Left ventricle myocardium inferior (tissue), 1 donor: ENCODE measurements around the gene TIMM23. TPM values are rescaled to one million over a fixed set of nuclear protein-coding genes. Genes with fewer than 3 reads are reported as not detected.

Source experiments
- DNase-seq: peaks from one replicate; pipeline ENCODE4 v3.0.0-alpha.2; 2020
- H3K27ac ChIP-seq: fragments of 200-600 bp; replicated peaks from 2 replicates; pipeline ENCODE4 v1.8.0; 2021
- H3K27me3 ChIP-seq: fragments of 200-600 bp; 2 replicates; pipeline ENCODE4 v1.8.0; 2021; ENCODE audit warnings: low read depth
- H3K36me3 ChIP-seq: fragments of 200-600 bp; 2 replicates; pipeline ENCODE4 v1.8.0; 2021
- H3K4me1 ChIP-seq: fragments of 200-600 bp; 2 replicates; pipeline ENCODE4 v1.8.0; 2021
- H3K4me3 ChIP-seq: fragments of 200-600 bp; 2 replicates; pipeline ENCODE4 v1.8.0; 2021; ENCODE audit warnings: mild to moderate bottlenecking, moderate library complexity
- H3K9me3 ChIP-seq: fragments of 200-600 bp; replicated peaks from 2 replicates; pipeline ENCODE4 v1.8.0; 2021
- CTCF ChIP-seq: fragments of 200-600 bp; IDR thresholded peaks from 2 replicates; pipeline ENCODE4 v1.8.0; 2021; ENCODE audit warnings: antibody characterized with exemption, mild to moderate bottlenecking, borderline replicate concordance
- intact Hi-C: fragments of 100-400 bp; cut with micrococcal nuclease; formaldehyde crosslinking; loops from one replicate; pipeline ENCODE4 v1.11.0; 2022
- total RNA-seq: library from RNA; stranded (reverse); fragmentation: NEBNext Ultra II Directional; extraction: Animal tissue kit (Norgen Biotek cat#: 25700); gene quantifications from one replicate; pipeline ENCODE4 v1.2.1, GENCODE V29; 2021
- donor health status: DM: no; HTN: yes; CAD: no; lungs with severe emphysema.

Gene TIMM23
- total RNA-seq, 1 donor from 2014 or later, result 83.5 TPM

DNA sequence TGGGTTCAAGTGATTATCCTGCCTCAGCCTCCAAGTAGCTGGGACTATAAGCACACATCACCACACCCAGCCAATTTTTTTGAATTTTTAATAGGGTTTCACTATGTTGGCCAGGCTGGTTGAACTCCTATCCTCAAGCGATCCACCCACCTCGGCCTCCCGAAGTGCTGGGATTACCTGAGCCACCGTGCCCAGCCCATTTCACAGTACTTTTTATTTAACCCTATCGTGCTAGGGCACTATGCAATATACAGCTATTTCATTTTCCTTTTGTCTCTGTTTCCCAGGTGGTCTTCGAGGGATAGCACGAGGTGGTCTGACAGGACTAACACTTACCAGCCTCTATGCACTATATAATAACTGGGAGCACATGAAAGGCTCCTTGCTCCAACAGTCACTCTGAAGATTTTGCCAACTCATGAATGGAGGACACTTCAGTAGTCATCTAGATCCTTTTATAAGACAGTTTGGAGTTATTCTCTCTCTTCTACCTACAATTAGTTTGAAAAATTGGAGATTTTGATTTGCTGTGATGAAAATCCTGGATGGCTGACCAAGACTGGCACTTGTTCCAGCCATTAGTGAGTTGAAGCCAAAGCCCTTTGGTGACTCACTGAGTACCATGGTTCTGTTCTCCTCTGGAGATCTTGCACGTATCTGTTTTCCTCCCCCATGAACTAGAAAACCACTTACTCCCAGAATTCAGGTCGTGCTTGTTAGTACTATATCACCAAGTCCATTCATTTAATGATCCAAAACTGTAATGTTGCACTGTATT, 30.8 kb downstream of the TIMM23 start:
- Histone ChIP-seq H3K4me1 (no peaks in the 10 kb centered on the region), H3K27me3 (no peaks in the 10 kb centered on the region), H3K36me3 (peaks cover 93% of the 10 kb centered on the region), H3K9me3 (no peaks in the 10 kb centered on the region), H3K27ac (no peak overlapping the region), H3K4me3 (no peak overlapping the region)
- TF ChIP-seq CTCF, result no peak
- intact Hi-C loops, result no loop called here
- no peak for DNase-seq

GRCh38 chr10:46004963-46005362, 32.7 kb downstream of the TIMM23 start:
- no peak overlapping the region for H3K27ac ChIP-seq
- H3K4me1 ChIP-seq, result peaks cover 8% of the 10 kb centered on the region
- no peak for DNase-seq
- no peak for TF ChIP-seq CTCF
- no peak overlapping the region for H3K4me3 ChIP-seq
- intact Hi-C loops, result no loop called here
- H3K36me3 ChIP-seq, result peaks cover 94% of the 10 kb centered on the region
- no peaks in the 10 kb centered on the region for H3K27me3 ChIP-seq
- no peaks in the 10 kb centered on the region for H3K9me3 ChIP-seq

DNA sequence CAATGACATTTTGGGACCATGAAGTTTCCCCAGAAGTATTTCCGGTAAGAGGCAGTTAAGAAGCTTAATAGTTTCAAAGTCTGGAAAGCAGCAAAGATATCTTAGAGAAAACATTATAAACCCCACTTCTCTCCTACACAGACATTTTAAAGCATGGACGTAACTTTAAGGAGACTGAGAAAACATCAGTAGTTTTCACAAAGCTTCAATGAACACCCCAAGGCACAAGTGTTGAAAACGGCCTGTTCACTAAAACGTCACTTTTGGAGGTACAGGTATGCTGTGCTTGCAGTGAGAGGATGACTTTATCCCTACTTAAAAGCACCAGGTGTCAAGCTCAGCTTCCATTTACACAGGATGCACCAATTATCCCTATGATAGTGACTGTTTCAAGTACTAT, 33.1 kb downstream of the TIMM23 start:
- no peak for TF ChIP-seq CTCF
- Histone ChIP-seq H3K27ac (no peak overlapping the region), H3K4me1 (peaks cover 12% of the 10 kb centered on the region), H3K36me3 (peaks cover 94% of the 10 kb centered on the region), H3K4me3 (no peak overlapping the region), H3K9me3 (no peaks in the 10 kb centered on the region), H3K27me3 (no peaks in the 10 kb centered on the region)
- intact Hi-C loops, result no loop called here
- no peak for DNase-seq

GRCh38 chr10:46006219-46006618, 33.9 kb downstream of the TIMM23 start:
- TF ChIP-seq CTCF, result no peak
- Histone ChIP-seq H3K4me3 (no peak overlapping the region), H3K27me3 (no peaks in the 10 kb centered on the region), H3K4me1 (peaks cover 12% of the 10 kb centered on the region), H3K27ac (no peak overlapping the region), H3K9me3 (no peaks in the 10 kb centered on the region), H3K36me3 (peaks cover 100% of the 10 kb centered on the region)
- no peak for DNase-seq
- intact Hi-C loops, result no loop called here

DNA sequence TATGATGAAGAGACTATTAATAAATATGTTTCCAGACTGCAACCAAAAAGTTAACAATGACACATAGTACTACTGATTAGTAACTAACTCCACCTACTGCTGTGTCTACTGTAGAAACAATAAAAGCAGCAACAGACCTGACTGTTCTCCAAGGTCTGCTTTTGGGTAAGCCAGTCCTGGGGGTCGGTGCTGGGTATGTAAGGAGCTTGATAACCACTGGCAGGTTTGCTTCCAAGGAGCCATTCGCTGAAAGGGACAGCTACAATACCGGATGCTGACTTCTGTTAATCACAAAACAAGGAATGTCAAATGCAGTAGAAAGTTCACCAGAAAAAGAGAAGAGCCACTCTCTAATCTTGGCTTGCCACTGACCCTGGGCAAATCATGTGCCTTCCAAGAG, 40.5 kb downstream of the TIMM23 start:
- intact Hi-C loops, result no loop called here
- DNase-seq, result no peak
- Histone ChIP-seq H3K36me3 (peaks cover 87% of the 10 kb centered on the region), H3K9me3 (no peaks in the 10 kb centered on the region), H3K4me1 (peaks cover 46% of the 10 kb centered on the region), H3K4me3 (no peak overlapping the region), H3K27me3 (no peaks in the 10 kb centered on the region), H3K27ac (no peak overlapping the region)
- no peak for TF ChIP-seq CTCF
